Panc1 (cell line): ENCODE results near the gene TOR1B. TPM values are rescaled to one million over a fixed set of nuclear protein-coding genes. Genes with fewer than 3 reads are reported as not detected.

Experiments
- ATAC-seq: fragments of 200-7000 bp; cut with Tn5 transposase; 2 replicates; pipeline ENCODE4 v1.9.1; 2020; ENCODE audit warnings: mild to moderate bottlenecking, moderate library complexity
- BruUV-seq: library from RNA; stranded (reverse); fragments of 400-500 nt; replicated peaks from 2 replicates; lab custom pipeline; 2021; lab: Mats Ljungman, UMichigan
- CTCF ChIA-PET: fragments of 300-600 bp; sonication (Branson Sonifier 250); formaldehyde crosslinking; loops from one replicate; lab custom pipeline; 2022; ENCODE audit warnings: antibody characterized with exemption; lab: Charles Lee
- POLR2A ChIA-PET: fragments of 300-600 bp; sonication (Branson Sonifier 250); formaldehyde crosslinking; loops from one replicate; lab custom pipeline; 2022; ENCODE audit warnings: antibody characterized with exemption; lab: Charles Lee
- DNase-seq: peaks from one replicate; pipeline ENCODE4 v3.0.0-alpha.2; 2010; ENCODE audit warnings: low read depth, low spot score
- H3K27ac ChIP-seq: 2 replicates; pipeline ENCODE4 v1.5.1; 2011; ENCODE audit warnings: mild to moderate bottlenecking, low read length, inconsistent platforms
- H3K27me3 ChIP-seq: fragments of 200-500 bp; sonication (Bioruptor generic); 2 replicates; pipeline ENCODE4 v1.6.0; 2014; ENCODE audit warnings: low read length, inconsistent platforms; ENCODE audit not compliant: control insufficient read depth, insufficient read depth
- H3K36me3 ChIP-seq: fragments of 200-500 bp; sonication (Bioruptor generic); 2 replicates; pipeline ENCODE4 v1.5.1; 2014; ENCODE audit warnings: inconsistent platforms, mild to moderate bottlenecking, low read length, moderate library complexity; ENCODE audit not compliant: control insufficient read depth, insufficient read depth
- H3K4me1 ChIP-seq: 2 replicates; pipeline ENCODE4 v1.5.1; 2011; ENCODE audit warnings: inconsistent platforms, mild to moderate bottlenecking, low read length, moderate library complexity; ENCODE audit not compliant: control insufficient read depth, insufficient read depth
- H3K4me3 ChIP-seq, 2 experiments: 2 replicates each; pipeline ENCODE4 v1.5.1; 2011 to 2012; ENCODE audit warnings: low read depth in 2 of 2, low read length in 2 of 2, mild to moderate bottlenecking in 2 of 2, inconsistent platforms in 1 of 2, moderate library complexity in 1 of 2
- H3K9me3 ChIP-seq: fragments of 200-500 bp; sonication (Bioruptor generic); 2 replicates; pipeline ENCODE4 v1.5.1; 2014; ENCODE audit warnings: low read depth, mild to moderate bottlenecking, inconsistent platforms, low read length, moderate library complexity; ENCODE audit not compliant: control insufficient read depth, insufficient read depth
- CTCF ChIP-seq: fragments of 450-650 bp; IDR thresholded peaks from 2 replicates; pipeline ENCODE4 v1.5.1; 2017; ENCODE audit warnings: mild to moderate bottlenecking
- POLR2AphosphoS5 ChIP-seq: IDR thresholded peaks from 2 replicates; pipeline ENCODE4 v1.6.1; 2012; ENCODE audit warnings: mild to moderate bottlenecking, low read depth, low read length, moderate library complexity
- REST ChIP-seq, 2 experiments: IDR thresholded peaks; 2 replicates each; pipeline ENCODE4 v1.6.1; 2011 to 2012; ENCODE audit warnings: low read depth in 2 of 2, control low read depth in 1 of 2, low read length in 1 of 2, mild to moderate bottlenecking in 1 of 2, moderate library complexity in 1 of 2; ENCODE audit not compliant: insufficient read depth in 1 of 2
- SIN3A ChIP-seq: IDR thresholded peaks from 2 replicates; pipeline ENCODE4 v1.6.1; 2012; ENCODE audit warnings: low read depth, mild to moderate bottlenecking, low read length, moderate library complexity, borderline replicate concordance; ENCODE audit not compliant: insufficient read depth
- TCF7L2 ChIP-seq: IDR thresholded peaks from 2 replicates; pipeline ENCODE4 v1.6.1; 2011; ENCODE audit warnings: mild to moderate bottlenecking, low read depth, low read length, inconsistent platforms
- in situ Hi-C: cut with HindIII; loops from 2 replicates; pipeline ENCODE4 v1.10.0; 2016; ENCODE audit warnings: low sequenced_read_pairs, low pct_unique_long_range_greater_than_20kb
- intact Hi-C: fragments of 100-400 bp; cut with micrococcal nuclease; formaldehyde crosslinking; loops from one replicate; pipeline ENCODE4 v1.10.0; 2022; ENCODE audit not compliant: unreplicated experiment
- total RNA-seq: library from RNA; stranded (reverse); gene quantifications from one replicate; pipeline ENCODE4 v1.2.1, GENCODE V29; 2021; ENCODE audit not compliant: unreplicated experiment

Gene TOR1B
- total RNA-seq, 1 experiment from 2014 or later, result 37.6 TPM

GRCh38 chr9:129785866-129786265, 17.1 kb upstream of the TOR1B start:
- H3K27ac ChIP-seq, result no peak overlapping the region
- no peaks in the 10 kb centered on the region for H3K36me3 ChIP-seq
- BruUV-seq, result no TSS peak
- no peak overlapping the region for H3K4me3 ChIP-seq
- in situ Hi-C loops, result no loop called here
- TF ChIP-seq SIN3A (no peak), CTCF (no peak), TCF7L2 (no peak), POLR2AphosphoS5 (no peak), REST (IDR thresholded peaks at IDR 0.05; ENCODE audit: insufficient read depth in 1 of 2, low read depth in 2 of 2, low read length in 1 of 2) (no peak)
- POLR2A ChIA-PET, result no interaction called here
- H3K4me1 ChIP-seq, result no peaks in the 10 kb centered on the region
- ATAC-seq, result no peak
- intact Hi-C loops, result no loop called here
- no peaks in the 10 kb centered on the region for H3K9me3 ChIP-seq
- no peak for DNase-seq
- no peaks in the 10 kb centered on the region for H3K27me3 ChIP-seq
- CTCF ChIA-PET, result interaction anchor here (0.7 kb wide), 1 partner anchor 641 kb away, joined by 3 read pairs; no protein-coding TSS in a partner anchor

- no peak overlapping the region for H3K4me3 ChIP-seq
- no peaks in the 10 kb centered on the region for H3K36me3 ChIP-seq
- ATAC-seq (no peak), DNase-seq (no peak)
- in situ Hi-C loops, result no loop called here
- H3K27me3 ChIP-seq, result no peaks in the 10 kb centered on the region
- no peak overlapping the region for H3K27ac ChIP-seq
- H3K4me1 ChIP-seq, result no peaks in the 10 kb centered on the region
- BruUV-seq, result no TSS peak
- CTCF ChIA-PET, result no interaction called here
- POLR2A ChIA-PET, result no interaction called here
- intact Hi-C loops, result no loop called here
- TF ChIP-seq POLR2AphosphoS5 (no peak), SIN3A (no peak), TCF7L2 (no peak), REST (IDR thresholded peaks at IDR 0.05; ENCODE audit: insufficient read depth in 1 of 2, low read depth in 2 of 2, low read length in 1 of 2) (no peak), CTCF (no peak)
- no peaks in the 10 kb centered on the region for H3K9me3 ChIP-seq
These were observed 16.5 kb upstream of the TOR1B start for GRCh38 chr9:129786481-129786880.
